SU-DHL-6 (cell line): ENCODE measurements around the gene CSPG4.
"Not testable (repeated sequence)": the region's sequence is repeated elsewhere in the genome, so short reads cannot be mapped to it uniquely, and the experiment has no call there.

ENCODE experiments used
- H2AFZ ChIP-seq: fragments of 200-600 bp; sonication (generic); 2 replicates; pipeline ENCODE4 v1.6.1; 2014; ENCODE audit warnings: low read depth, mild to moderate bottlenecking, moderate library complexity, mixed read lengths, antibody characterized with exemption, low read length; ENCODE audit not compliant: severe bottlenecking
- H3F3A ChIP-seq: fragments of 200-600 bp; shearing (Covaris generic); 2 replicates; pipeline ENCODE4 v1.6.0; 2016; ENCODE audit warnings: antibody characterized with exemption, mild to moderate bottlenecking; ENCODE audit not compliant: insufficient read depth
- H3K27ac ChIP-seq: fragments of 200-600 bp; sonication (generic); 2 replicates; pipeline ENCODE4 v1.5.1; 2016; ENCODE audit warnings: low read depth, mild to moderate bottlenecking, low read length, moderate library complexity, mixed read lengths
- H3K27me3 ChIP-seq: fragments of 200-600 bp; sonication (generic), shearing (Covaris generic); 2 replicates; pipeline ENCODE4 v1.6.0; 2014; ENCODE audit warnings: mild to moderate bottlenecking, low read length
- H3K36me3 ChIP-seq: fragments of 200-600 bp; sonication (generic); 2 replicates; pipeline ENCODE4 v1.6.1; 2014; ENCODE audit warnings: mild to moderate bottlenecking, low read length, mixed read lengths
- H3K4me2 ChIP-seq: fragments of 300-600, 200-600 bp; shearing (Covaris generic), sonication (generic); 2 replicates; pipeline ENCODE4 v1.6.0; 2014; ENCODE audit warnings: low read length, low read depth, mild to moderate bottlenecking; ENCODE audit not compliant: poor library complexity, severe bottlenecking
- H3K4me3 ChIP-seq: fragments of 200-600 bp; sonication (generic); 2 replicates; pipeline ENCODE4 v1.5.1; 2014; ENCODE audit warnings: antibody characterized with exemption, low read length, mild to moderate bottlenecking, mixed read lengths; ENCODE audit not compliant: insufficient read depth, poor library complexity, severe bottlenecking
- H3K79me2 ChIP-seq: fragments of 200-600 bp; sonication (generic); 2 replicates; pipeline ENCODE4 v1.6.1; 2014; ENCODE audit warnings: mild to moderate bottlenecking, low read length, moderate library complexity; ENCODE audit not compliant: insufficient read depth
- H3K9ac ChIP-seq: fragments of 200-600 bp; sonication (generic); 2 replicates; pipeline ENCODE4 v1.7.0; 2014; ENCODE audit warnings: mild to moderate bottlenecking, low read length
- H3K9me2 ChIP-seq: fragments of 200-600 bp; sonication (generic); replicated peaks from 2 replicates; pipeline ENCODE4 v1.6.1; 2014; ENCODE audit warnings: low read length; ENCODE audit not compliant: insufficient read depth
- H3K9me3 ChIP-seq: fragments of 200-600 bp; sonication (generic); 2 replicates; pipeline ENCODE4 v1.6.1; 2014; ENCODE audit warnings: low read length, mixed read lengths; ENCODE audit not compliant: insufficient read depth
- H4K20me1 ChIP-seq: fragments of 200-600 bp; sonication (generic); 2 replicates; pipeline ENCODE4 v1.6.1; 2014; ENCODE audit warnings: low read depth, mild to moderate bottlenecking, antibody characterized with exemption, low read length, moderate library complexity, mixed read lengths
- EZH2phosphoT487 ChIP-seq: fragments of 200-600 bp; sonication (generic), shearing (Covaris generic); conservative IDR thresholded peaks from 2 replicates; pipeline ENCODE4 v1.6.1; 2018; ENCODE audit warnings: mild to moderate bottlenecking, antibody characterized with exemption, low read length, moderate library complexity, mixed read lengths
- TF ChIP-seq, protein P1 (sequence below): fragments of 200-600 bp; sonication (generic); IDR thresholded peaks from one replicate; pipeline ENCODE4 v1.5.1; 2017; ENCODE audit warnings: antibody characterized with exemption, mild to moderate bottlenecking, low read length, moderate library complexity; ENCODE audit not compliant: insufficient read depth, poor library complexity, severe bottlenecking

Gene CSPG4

DNA sequence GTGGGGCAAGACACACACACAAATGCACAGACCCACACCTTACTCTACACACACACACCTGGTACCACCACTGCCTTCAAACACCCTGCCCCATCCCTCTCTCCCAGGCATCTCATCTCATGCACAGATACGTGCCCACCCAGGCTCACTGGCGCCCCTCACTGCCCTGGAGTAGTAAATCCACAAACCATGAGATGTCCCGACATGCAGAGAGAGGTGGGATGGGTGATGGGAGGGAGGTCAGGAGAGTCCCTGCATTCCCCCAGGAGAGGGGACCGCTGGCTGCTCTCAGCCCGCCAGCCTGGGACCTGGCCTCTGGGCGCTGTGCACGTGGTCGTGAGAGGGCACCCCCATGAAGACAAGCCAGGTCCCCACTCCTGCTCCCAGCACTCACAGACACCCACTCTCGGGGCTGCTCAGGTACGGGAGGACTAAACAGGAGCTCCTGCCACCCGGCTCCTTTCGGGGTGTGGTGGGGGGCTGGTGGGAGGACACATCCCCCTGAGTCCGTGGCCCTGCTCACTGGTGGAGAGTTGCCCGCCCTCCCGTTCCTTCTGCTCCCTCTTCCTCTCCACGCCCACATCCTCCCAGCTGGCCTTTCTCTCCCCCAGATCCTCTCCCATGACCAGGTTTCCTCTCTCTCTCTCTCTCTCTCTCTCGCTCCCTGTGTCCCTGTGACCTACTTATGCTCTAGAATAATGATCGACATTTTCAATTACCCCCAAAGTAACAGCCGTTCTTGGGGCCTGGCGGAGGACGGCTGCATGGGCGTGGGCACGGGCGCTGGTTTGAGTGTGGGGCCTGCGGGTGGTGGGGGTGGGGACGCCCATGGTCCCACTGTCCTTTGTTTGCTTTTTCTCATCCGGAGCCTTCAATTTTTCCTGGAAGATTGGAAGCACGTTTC lies 18.9 kb upstream of the CSPG4 start:
- Histone ChIP-seq H2AFZ (no peak overlapping the region), H4K20me1 (no peaks in the 10 kb centered on the region), H3K27me3 (no peaks in the 10 kb centered on the region), H3K36me3 (no peaks in the 10 kb centered on the region), H3K4me2 (no peak overlapping the region), H3K4me3 (no peak overlapping the region), H3F3A (no peaks in the 10 kb centered on the region), H3K9ac (no peak overlapping the region), H3K9me3 (no peaks in the 10 kb centered on the region), H3K27ac (no peak overlapping the region), H3K9me2 (no peaks in the 10 kb centered on the region), H3K79me2 (no peaks in the 10 kb centered on the region)
- TF ChIP-seq EZH2phosphoT487 = no peak
- TF ChIP-seq, protein P1, sequence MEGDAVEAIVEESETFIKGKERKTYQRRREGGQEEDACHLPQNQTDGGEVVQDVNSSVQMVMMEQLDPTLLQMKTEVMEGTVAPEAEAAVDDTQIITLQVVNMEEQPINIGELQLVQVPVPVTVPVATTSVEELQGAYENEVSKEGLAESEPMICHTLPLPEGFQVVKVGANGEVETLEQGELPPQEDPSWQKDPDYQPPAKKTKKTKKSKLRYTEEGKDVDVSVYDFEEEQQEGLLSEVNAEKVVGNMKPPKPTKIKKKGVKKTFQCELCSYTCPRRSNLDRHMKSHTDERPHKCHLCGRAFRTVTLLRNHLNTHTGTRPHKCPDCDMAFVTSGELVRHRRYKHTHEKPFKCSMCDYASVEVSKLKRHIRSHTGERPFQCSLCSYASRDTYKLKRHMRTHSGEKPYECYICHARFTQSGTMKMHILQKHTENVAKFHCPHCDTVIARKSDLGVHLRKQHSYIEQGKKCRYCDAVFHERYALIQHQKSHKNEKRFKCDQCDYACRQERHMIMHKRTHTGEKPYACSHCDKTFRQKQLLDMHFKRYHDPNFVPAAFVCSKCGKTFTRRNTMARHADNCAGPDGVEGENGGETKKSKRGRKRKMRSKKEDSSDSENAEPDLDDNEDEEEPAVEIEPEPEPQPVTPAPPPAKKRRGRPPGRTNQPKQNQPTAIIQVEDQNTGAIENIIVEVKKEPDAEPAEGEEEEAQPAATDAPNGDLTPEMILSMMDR = no peak

DNA sequence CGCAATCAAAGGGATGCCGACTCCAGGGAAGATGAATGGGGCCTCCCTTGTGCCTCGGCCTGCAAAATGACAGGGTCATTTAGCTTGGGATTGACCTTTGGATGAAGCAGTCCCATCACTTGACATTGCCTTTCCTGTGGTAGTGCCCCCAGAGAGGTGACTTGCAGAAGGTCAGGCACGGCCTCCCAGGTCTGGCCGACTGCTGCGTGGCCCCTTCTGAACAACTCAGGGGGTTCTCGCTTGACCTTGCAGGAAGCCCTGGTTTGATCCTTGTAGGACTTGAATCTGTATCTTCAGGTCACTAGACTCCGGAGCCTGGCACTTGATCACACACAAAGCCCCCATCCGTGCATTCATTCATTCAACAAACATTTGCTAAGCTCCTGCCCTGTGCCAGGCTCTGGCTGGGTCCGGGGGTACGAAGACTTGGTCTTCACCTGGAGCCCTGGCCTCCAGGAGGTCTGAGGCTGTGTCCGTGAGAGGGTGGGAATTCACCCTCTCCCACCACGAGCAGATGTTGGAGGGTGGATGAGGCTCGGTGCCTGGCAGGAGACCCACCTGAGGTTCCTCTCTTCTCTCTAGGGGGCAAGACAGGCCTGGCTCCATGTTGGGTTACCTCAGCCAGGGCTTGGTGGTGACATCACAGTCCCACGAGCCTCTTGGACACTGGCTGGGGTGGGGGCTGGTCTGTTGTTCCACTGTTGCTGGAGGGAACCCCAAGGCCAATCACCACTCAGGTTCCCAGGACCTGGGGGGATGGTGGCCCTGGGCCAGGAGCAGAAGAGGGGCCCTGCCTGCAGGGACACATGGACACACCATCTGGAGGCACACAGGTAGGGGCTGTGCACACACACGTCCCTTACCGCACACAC lies 18.0 kb upstream of the CSPG4 start:
- H3K9me3 ChIP-seq, H3K9me2 ChIP-seq, H3K4me2 ChIP-seq, H3K27me3 ChIP-seq, H3K36me3 ChIP-seq, H3K79me2 ChIP-seq, H4K20me1 ChIP-seq, H3K9ac ChIP-seq, H3F3A ChIP-seq, H3K4me3 ChIP-seq, H3K27ac ChIP-seq, H2AFZ ChIP-seq: not testable (repeated sequence)

DNA sequence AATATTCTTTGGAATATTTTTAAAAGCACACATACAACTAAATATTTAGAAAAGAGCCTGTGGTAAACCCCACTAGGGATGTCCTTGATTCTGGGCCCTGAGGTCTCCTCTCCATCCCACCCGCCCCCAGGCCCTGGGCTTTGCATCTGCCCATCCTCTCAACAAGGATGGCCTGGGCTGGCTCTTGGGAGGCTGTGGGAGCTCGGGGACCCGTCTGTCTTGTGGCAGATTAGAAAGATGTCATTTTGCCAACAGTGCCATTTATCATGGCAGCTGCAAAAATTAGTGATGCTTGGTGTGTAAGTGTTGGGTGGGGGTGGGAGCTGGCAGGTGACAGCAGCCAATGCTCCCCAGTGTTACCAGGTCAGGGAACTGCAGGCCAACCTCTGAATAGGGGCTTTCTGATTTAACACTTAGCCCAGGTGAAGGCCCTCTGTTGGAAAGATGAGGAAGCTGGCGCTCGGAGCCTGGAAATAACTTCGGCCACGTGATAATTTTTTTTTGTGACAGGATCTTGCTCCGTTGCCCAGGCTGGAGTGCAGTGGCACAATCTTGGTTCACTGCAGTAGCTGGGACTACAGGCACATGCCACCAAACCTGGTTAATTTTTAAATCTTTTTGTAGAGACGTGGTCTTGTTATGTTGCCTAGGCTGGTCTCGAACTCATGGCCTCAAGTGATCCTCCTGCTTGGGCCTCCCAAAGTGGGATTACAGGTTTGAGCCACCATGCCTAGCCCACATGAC lies 16.9 kb upstream of the CSPG4 start:
- Histone ChIP-seq H3K9me3 (no peaks in the 10 kb centered on the region), H3K27ac (no peak overlapping the region), H3K9ac (no peak overlapping the region), H3K4me2 (no peak overlapping the region), H3F3A (no peaks in the 10 kb centered on the region), H3K36me3 (no peaks in the 10 kb centered on the region), H2AFZ (no peak overlapping the region), H4K20me1 (no peaks in the 10 kb centered on the region), H3K27me3 (no peaks in the 10 kb centered on the region), H3K79me2 (no peaks in the 10 kb centered on the region), H3K9me2 (no peaks in the 10 kb centered on the region), H3K4me3 (no peak overlapping the region)
- TF ChIP-seq, protein P1 = no peak
- TF ChIP-seq EZH2phosphoT487 = no peak
